SK-N-SH (cell line): Measurements from ENCODE around the gene FLVCR1. TPM values are rescaled to one million over a fixed set of nuclear protein-coding genes. Genes with fewer than 3 reads are reported as not detected.

ENCODE experiments used
- CTCF ChIA-PET: fragments of 300-600, 350-600 bp; formaldehyde crosslinking; extraction: SDS; loops from one replicate; lab custom pipeline; 2021; lab: Yijun Ruan, JAX
- POLR2A ChIA-PET: fragments of 350-600 bp; sonication (Branson Sonifier 250); formaldehyde crosslinking; extraction: SDS; loops from one replicate; lab custom pipeline; 2020; ENCODE audit warnings: antibody characterized with exemption, inconsistent platforms; lab: Yijun Ruan, JAX
- DNase-seq: peaks from one replicate; pipeline ENCODE4 v3.0.0; 2012
- H2AFZ ChIP-seq: fragments of 200-600 bp; sonication (generic); 2 replicates; pipeline ENCODE4 v1.8.1; 2016; ENCODE audit warnings: antibody characterized with exemption, mild to moderate bottlenecking, low read depth
- H3F3A ChIP-seq: fragments of 200-600 bp; sonication (generic); replicated peaks from 2 replicates; pipeline ENCODE3; 2016; ENCODE audit warnings: antibody characterized with exemption, mild to moderate bottlenecking; ENCODE audit not compliant: insufficient read depth
- H3K27ac ChIP-seq, 2 experiments: fragments of 200-500 bp in 1 of 2; fragments of 200-600 bp in 1 of 2; sonication (Bioruptor generic) in 1 of 2; sonication (generic), shearing (Covaris generic) in 1 of 2; 2 replicates each; pipeline versions ENCODE4 v1.5.1 to v1.6.1; 2014 to 2016; ENCODE audit warnings: low read depth in 2 of 2, inconsistent platforms in 1 of 2, low read length in 1 of 2, mild to moderate bottlenecking in 1 of 2, mixed read lengths in 1 of 2
- H3K27me3 ChIP-seq: fragments of 200-600 bp; sonication (generic), shearing (Covaris generic); 2 replicates; pipeline ENCODE4 v1.6.1; 2016; ENCODE audit warnings: mixed run types; ENCODE audit not compliant: insufficient read depth
- H3K36me3 ChIP-seq, 2 experiments: fragments of 200-500 bp in 1 of 2; fragments of 200-600 bp in 1 of 2; sonication (Bioruptor generic) in 1 of 2; sonication (generic) in 1 of 2; replicated peaks in 1 of 2; 2 replicates each; pipeline versions ENCODE3 to v1.5.1; 2014 to 2016; ENCODE audit warnings: low read length in 1 of 2, mild to moderate bottlenecking in 1 of 2; ENCODE audit not compliant: insufficient read depth in 2 of 2, control insufficient read depth in 1 of 2
- H3K4me1 ChIP-seq, 2 experiments: fragments of 200-500 bp in 1 of 2; fragments of 200-600 bp in 1 of 2; sonication (Bioruptor generic) in 1 of 2; sonication (generic), shearing (Covaris generic) in 1 of 2; 2 replicates each; pipeline versions ENCODE4 v1.5.1 to v1.6.1; 2014 to 2016; ENCODE audit warnings: low read depth in 1 of 2, low read length in 1 of 2, mixed run types in 1 of 2; ENCODE audit not compliant: insufficient read depth in 2 of 2, control insufficient read depth in 1 of 2
- H3K4me2 ChIP-seq: fragments of 200-600 bp; sonication (generic), shearing (Covaris generic); 2 replicates; pipeline ENCODE4 v1.6.1; 2017; ENCODE audit warnings: mixed run types
- H3K4me3 ChIP-seq, 2 experiments: fragments of 200-500 bp in 1 of 2; fragments of 200-600 bp in 1 of 2; sonication (Bioruptor generic) in 1 of 2; sonication (generic), shearing (Covaris generic) in 1 of 2; 2 replicates each; pipeline versions ENCODE4 v1.5.1 to v1.8.1; 2014 to 2016; ENCODE audit warnings: low read depth in 2 of 2, inconsistent platforms in 1 of 2, low read length in 1 of 2, mild to moderate bottlenecking in 1 of 2, mixed read lengths in 1 of 2, moderate library complexity in 1 of 2
- H3K79me2 ChIP-seq: fragments of 200-600 bp; sonication (generic); 2 replicates; pipeline ENCODE4 v1.8.1; 2017; ENCODE audit warnings: mild to moderate bottlenecking; ENCODE audit not compliant: insufficient read depth
- H3K9ac ChIP-seq: fragments of 200-600 bp; sonication (generic); 2 replicates; pipeline ENCODE4 v1.6.1; 2017; ENCODE audit warnings: mixed run types
- H3K9me2 ChIP-seq: fragments of 200-600 bp; sonication (generic); 2 replicates; pipeline ENCODE4 v1.6.1; 2017; ENCODE audit warnings: mixed run types
- H3K9me3 ChIP-seq: fragments of 200-600 bp; sonication (generic); 2 replicates; pipeline ENCODE4 v1.6.1; 2017; ENCODE audit warnings: mixed run types, mild to moderate bottlenecking, moderate library complexity
- H4K20me1 ChIP-seq: fragments of 200-600 bp; sonication (generic); 2 replicates; pipeline ENCODE4 v1.6.1; 2017; ENCODE audit warnings: mild to moderate bottlenecking, mixed run types; ENCODE audit not compliant: insufficient read depth
- CHD2 ChIP-seq: fragments of 150-350 bp; IDR thresholded peaks from 2 replicates; pipeline ENCODE4 v1.6.1; 2018; ENCODE audit warnings: low read length; ENCODE audit not compliant: partially characterized antibody
- EZH2phosphoT487 ChIP-seq: fragments of 200-600 bp; sonication (generic); IDR thresholded peaks from 2 replicates; pipeline ENCODE4 v1.6.1; 2017; ENCODE audit warnings: low read depth, mixed run types, mild to moderate bottlenecking, antibody characterized with exemption, moderate library complexity, borderline replicate concordance
- FOSL2 ChIP-seq: IDR thresholded peaks from 2 replicates; pipeline ENCODE4 v1.4.0; 2012; ENCODE audit warnings: low read depth, mild to moderate bottlenecking, moderate library complexity, borderline replicate concordance
- GABPA ChIP-seq: IDR thresholded peaks from 2 replicates; pipeline ENCODE4 v1.4.0; 2012; ENCODE audit warnings: low read depth, mild to moderate bottlenecking
- JUND ChIP-seq: IDR thresholded peaks from 2 replicates; pipeline ENCODE4 v1.4.0; 2012
- MAX ChIP-seq: IDR thresholded peaks from 2 replicates; pipeline ENCODE4 v1.4.0; 2012; ENCODE audit warnings: low read depth
- NFIC ChIP-seq: IDR thresholded peaks from 2 replicates; pipeline ENCODE4 v1.4.0; 2012; ENCODE audit warnings: borderline replicate concordance
- PBX3 ChIP-seq: IDR thresholded peaks from 2 replicates; pipeline ENCODE4; 2012
- POLR2AphosphoS5 ChIP-seq: IDR thresholded peaks from 2 replicates; pipeline ENCODE4 v1.6.1; 2012; ENCODE audit warnings: low read depth, low read length
- REST ChIP-seq: IDR thresholded peaks from 2 replicates; pipeline ENCODE4 v1.6.1; 2012; ENCODE audit warnings: mild to moderate bottlenecking, low read depth, low read length, moderate library complexity
- RXRA ChIP-seq: IDR thresholded peaks from 2 replicates; pipeline ENCODE4 v1.4.0; 2012; ENCODE audit warnings: low read depth, mild to moderate bottlenecking, borderline replicate concordance
- TCF12 ChIP-seq: IDR thresholded peaks from 2 replicates; pipeline ENCODE4 v1.4.0; 2012
- WGBS: methylation state at CpG from one replicate; pipeline ENCODE4 v1.1.6; 2017; ENCODE audit warnings: low lambda C conversion rate; 5-methylcytosine and 5-hydroxymethylcytosine counted together
- polyA plus RNA-seq, 3 experiments: library from polyadenylated mRNA; depleted of rRNA; stranded (reverse); fragments of >200 nt; gene quantifications; 2 replicates each; pipeline ENCODE4 v1.2.3, GENCODE V29; 2012
- TF ChIP-seq, protein P1 (sequence below): IDR thresholded peaks from 2 replicates; pipeline ENCODE4 v1.4.0; 2012; ENCODE audit warnings: low read depth, borderline replicate concordance
- TF ChIP-seq, protein P2 (sequence below): fragments of 200-600 bp; sonication (generic); IDR thresholded peaks from 2 replicates; pipeline ENCODE4 v1.6.1; 2017; ENCODE audit warnings: antibody characterized with exemption, mild to moderate bottlenecking, moderate library complexity

Gene FLVCR1
- polyA plus RNA-seq, 1 of the 3 experiments (the other 2 are of a cell fraction) = 1.7 TPM

- Histone ChIP-seq H3K27ac (no peak overlapping the region), H3F3A (no peaks in the 10 kb centered on the region), H2AFZ (no peak overlapping the region), H3K9me2 (no peaks in the 10 kb centered on the region), H3K4me3 (no peak overlapping the region), H3K36me3 (no peaks in the 10 kb centered on the region), H3K4me1 (peaks cover 0 to 5% of the 10 kb centered on the region in 2 experiments; a peak in 1 of 4 replicates), H3K9me3 (no peaks in the 10 kb centered on the region), H4K20me1 (no peaks in the 10 kb centered on the region), H3K79me2 (no peaks in the 10 kb centered on the region), H3K4me2 (no peak overlapping the region), H3K27me3 (no peaks in the 10 kb centered on the region)
- WGBS = 75% methylated on average over 2 of the region's 2 CpGs
- ChIA-PET CTCF (no interaction called here), POLR2A (no interaction called here)
- DNase-seq = no peak
- TF ChIP-seq RXRA (no peak), NFIC (no peak), POLR2AphosphoS5 (no peak), TCF12 (no peak), PBX3 (no peak), EZH2phosphoT487 (no peak), JUND (no peak), FOSL2 (no peak), MAX (no peak), REST (no peak), CHD2 (no peak), GABPA (no peak)
- TF ChIP-seq, protein P1, sequence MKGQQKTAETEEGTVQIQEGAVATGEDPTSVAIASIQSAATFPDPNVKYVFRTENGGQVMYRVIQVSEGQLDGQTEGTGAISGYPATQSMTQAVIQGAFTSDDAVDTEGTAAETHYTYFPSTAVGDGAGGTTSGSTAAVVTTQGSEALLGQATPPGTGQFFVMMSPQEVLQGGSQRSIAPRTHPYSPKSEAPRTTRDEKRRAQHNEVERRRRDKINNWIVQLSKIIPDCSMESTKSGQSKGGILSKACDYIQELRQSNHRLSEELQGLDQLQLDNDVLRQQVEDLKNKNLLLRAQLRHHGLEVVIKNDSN = no peak
- TF ChIP-seq, protein P2, sequence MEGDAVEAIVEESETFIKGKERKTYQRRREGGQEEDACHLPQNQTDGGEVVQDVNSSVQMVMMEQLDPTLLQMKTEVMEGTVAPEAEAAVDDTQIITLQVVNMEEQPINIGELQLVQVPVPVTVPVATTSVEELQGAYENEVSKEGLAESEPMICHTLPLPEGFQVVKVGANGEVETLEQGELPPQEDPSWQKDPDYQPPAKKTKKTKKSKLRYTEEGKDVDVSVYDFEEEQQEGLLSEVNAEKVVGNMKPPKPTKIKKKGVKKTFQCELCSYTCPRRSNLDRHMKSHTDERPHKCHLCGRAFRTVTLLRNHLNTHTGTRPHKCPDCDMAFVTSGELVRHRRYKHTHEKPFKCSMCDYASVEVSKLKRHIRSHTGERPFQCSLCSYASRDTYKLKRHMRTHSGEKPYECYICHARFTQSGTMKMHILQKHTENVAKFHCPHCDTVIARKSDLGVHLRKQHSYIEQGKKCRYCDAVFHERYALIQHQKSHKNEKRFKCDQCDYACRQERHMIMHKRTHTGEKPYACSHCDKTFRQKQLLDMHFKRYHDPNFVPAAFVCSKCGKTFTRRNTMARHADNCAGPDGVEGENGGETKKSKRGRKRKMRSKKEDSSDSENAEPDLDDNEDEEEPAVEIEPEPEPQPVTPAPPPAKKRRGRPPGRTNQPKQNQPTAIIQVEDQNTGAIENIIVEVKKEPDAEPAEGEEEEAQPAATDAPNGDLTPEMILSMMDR = no peak
- TF ChIP-seq, all 33 proteins: peak for 0
- no peak overlapping the region for H3K9ac ChIP-seq
These were observed 87.0 kb downstream of the FLVCR1 start for GRCh38 chr1:212945056-212945455.
